Measurements from ENCODE around the gene GABRD.

Gene GABRD

DNA sequence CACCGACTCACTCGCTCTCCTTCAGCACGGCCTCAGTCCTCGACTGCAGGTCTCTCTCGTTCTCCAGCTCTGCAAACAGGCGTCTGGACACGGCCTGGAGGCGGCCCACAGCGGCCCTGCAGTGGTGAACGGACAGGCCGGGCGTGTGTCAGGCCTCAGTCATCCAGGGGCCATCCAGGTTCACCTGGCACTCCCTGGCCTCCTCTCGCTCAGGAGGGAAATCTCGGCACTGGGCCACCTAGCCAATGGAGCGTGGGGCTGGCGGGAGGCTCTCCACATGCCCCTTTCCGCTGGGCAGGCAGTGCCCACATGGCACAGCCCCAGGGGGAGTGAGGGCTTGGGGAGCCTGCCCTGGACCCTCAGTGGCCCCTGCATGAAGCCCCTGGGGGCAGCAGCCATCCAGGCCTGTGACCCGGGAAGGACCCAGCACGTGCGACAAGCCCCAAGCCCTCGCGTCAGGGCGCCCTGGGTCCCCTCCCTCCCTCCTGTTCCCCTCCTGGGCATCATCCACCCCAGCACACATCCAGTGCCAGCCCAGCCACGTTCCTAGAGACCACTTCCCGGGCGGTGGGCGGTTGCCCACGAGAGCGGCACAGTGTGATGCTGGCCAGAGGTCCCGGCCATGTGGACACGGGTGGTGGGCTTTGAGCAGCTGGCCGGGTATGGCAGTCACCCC, 33.6 kb upstream of the GABRD start:
- no peak for DNase-seq (ENCODE audit: low read depth in 2 of 2)

DNA sequence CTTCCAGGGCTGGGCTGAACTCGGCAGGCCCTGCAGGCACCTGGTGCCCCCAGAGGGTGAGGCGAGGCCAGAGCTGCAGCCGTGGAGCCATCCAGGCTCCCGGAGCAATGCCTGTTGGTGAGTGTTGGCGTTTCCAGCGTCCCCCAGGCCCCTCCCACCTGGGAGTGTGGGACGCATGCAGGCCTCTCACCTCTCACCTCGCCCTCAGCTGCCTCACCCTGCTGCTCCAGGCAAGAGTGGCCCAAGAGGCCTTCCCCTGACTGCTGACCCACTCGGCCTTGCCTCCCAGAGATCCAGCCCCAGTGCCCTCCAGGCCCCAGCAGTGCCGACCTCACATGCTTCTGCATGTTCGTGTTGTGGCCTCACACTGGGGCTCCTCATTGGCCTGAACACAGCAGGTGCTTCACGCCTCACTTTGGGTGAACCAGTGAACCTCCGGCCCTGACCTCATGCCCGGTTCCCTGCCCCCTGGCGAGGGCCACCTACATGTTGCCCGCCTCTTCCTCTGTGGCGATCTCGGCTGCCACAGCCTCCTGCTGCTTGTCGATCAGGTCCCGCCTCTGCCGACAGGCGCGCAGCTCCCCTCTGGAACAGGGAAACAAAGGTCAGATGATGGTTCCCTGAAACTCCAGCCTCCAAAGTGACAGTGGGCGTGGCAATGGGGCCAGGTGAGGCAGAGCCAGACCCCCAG, 32.5 kb upstream of the GABRD start:
- no peak for DNase-seq (ENCODE audit: low read depth in 2 of 2)

DNA sequence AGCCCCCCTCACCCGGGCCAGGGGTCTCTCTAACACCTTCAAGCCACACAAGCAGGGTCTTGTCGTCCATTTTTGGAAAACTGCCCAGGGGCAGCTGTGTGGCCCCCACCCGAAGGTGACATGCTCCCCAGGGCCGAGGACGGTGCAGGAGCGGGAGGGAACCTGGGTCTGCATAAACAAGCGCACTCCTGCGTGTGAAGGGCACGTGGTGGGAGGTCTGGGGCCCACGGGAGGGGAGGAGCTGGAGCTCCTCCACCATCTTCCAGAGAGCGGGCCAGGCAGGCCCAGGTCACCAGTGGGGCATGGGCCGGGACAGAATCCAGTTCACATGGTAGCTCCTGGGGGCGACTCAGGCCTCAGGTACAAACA, 32.0 kb upstream of the GABRD start:
- no peak for DNase-seq (ENCODE audit: low read depth in 2 of 2)

DNA sequence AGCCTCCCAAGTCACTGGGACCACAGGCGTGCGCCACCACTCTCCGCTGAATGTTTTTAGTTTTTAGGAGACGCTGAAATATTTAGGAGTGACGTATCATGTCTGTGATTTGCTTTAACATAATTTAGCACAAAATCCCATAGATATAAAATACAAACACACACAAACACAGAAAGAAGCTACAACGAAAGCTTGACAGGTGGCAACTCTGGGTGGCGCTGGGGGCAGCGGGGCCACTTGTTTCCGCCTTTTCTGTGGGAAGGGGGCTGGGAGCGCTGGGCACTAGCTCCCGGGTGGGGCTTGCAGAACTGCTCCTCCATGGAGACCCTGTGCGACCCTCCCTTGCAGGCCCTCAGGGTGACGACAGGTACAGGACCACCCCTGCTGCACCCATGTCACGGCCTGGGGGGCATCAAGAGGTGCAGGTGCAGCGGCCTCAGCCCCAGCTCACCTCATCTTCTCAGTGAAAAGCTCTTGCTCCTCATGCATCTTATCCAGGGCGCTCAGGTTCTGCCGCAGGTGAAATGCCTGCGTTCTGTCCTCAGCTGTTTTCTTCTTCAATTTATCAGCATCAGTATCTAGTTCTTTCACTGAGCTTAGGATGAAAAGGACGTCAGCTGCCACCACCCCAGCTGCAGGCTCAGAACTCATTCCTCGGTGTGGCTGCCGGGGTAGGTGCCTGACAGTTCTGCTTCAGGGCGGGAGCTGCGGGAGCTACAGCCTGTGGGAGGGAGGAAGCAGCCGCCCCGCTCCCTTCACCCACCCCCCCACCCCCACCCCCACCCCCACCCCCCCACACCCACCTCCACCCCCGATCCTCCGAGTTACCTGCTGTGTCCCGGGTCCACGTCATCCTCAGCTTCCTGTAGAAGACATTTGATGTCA, 30.8 kb upstream of the GABRD start:
- DNase-seq (ENCODE audit: low read depth in 2 of 2), result no peak

DNA sequence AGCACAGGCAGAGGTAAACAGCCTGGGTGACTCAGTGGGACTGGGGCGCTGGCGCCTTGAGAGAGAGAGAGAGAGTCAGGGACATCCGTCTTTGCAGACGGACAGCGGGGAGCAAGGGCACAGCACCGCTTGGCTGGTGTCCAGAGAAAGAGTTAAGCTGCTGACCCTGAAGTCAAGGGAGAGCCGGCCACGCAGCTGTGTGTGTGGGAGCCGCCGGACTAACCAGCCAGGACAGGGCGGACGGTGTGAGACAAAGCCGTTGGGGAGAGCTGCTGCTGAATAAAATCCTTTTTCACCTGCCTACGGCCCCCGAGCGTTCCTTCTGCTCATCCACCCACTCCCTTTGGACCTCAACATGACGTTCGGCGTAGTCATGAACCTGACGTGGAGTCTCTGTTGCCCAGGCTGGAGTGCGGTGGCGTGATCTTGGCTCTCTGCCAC, 30.0 kb upstream of the GABRD start:
- DNase-seq (ENCODE audit: low read depth in 2 of 2), result no peak

DNA sequence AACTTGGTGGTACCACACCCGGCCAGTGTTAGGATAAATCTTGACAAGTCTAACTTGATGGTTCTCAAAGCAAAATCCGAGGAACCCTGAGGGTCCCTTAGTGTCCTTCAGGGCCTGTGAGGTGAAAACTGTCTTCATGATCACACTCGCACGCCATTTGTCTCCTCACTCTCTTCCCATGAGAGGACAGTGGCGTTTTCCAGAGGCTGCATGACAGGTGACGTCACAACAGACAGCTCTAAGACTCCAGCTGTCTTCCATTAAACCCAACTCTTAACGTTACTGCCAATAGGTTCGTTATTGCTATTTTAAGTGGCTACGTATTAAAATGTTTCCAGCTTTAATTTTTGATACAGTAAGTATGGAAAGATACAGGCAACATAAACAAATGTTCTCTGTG, 29.4 kb upstream of the GABRD start:
- no peak for DNase-seq (ENCODE audit: low read depth in 2 of 2)

DNA sequence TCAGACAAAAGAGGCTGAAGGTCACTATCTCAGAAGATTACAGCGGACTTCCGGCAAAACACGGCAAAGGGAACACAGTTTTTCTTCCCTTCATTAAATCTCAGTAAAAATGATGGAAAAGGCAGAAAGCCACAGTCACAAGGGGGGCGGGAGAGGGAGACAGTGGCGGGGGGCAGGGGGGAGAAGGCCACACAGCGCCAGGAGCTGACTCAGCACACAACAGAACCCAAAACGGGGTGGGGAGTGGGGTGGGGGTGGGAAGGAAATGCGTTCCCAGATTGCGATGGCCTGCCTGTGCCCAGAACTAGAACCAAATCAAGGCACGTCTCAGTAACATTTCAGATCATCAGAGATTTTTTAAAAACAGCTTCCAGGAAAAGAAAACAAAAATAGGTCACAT, 28.9 kb upstream of the GABRD start:
- DNase-seq (ENCODE audit: low read depth in 2 of 2), result no peak

DNA sequence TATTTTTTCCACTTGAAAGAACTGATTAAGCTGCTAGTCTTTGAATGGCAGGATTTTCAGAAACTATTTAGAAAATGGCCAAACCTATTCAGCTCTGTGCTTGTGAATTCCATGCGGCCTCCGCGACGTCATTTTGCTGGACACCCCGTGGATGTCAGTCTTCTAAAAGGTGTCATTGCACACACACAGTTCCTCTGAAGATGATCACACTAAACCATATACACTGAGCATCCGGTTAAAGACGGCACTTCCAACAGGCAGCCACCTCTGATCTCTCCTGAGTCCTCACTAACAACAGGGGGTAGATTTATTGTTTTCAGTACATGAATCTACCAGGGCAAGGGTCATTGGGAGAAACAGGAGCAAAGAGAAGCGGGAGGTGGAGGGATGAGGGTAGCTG, 24.6 kb upstream of the GABRD start:
- no peak for DNase-seq (ENCODE audit: low read depth in 2 of 2)

DNA sequence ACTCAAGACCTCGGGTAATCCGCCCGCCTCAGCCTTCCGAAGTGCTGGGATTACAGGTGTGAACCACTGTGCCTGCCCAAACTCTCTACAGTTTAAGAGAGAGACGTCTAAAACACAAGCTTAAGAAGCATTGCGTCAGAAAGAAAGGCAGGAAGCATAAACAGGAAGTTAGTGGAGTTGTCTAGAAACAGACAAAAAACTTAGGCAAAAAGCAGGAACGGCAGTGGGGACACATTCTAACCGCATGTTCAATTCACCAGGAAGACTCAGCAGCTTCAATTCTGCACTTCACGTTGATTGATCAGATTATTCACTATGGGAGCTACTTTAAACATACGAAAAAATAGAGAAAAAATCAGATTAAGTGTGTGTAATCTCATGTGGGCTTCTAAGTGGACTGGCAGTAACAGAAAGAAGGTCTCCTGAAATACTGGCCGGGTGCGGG, 22.9 kb upstream of the GABRD start:
- no peak for DNase-seq (ENCODE audit: low read depth in 2 of 2)

DNA sequence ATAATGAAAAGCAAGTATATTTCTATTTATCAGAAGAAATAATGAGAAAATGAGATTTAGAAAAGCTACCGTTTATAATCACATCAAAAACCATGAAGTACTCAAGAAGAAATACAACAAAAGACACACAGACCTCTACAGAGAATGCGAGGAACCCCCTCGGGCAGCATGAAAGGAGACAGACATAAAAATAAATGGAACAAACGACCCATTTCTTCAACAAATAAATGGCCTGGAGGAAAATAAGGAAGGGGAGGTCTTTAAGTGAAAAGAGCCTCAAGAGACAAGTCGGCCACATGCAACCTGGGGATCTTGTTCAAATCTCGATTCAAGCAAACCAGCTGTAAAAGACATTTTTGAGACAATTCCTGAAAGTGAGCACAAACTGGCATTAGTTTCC, 21.6 kb upstream of the GABRD start:
- DNase-seq (ENCODE audit: low read depth in 2 of 2), result no peak

DNA sequence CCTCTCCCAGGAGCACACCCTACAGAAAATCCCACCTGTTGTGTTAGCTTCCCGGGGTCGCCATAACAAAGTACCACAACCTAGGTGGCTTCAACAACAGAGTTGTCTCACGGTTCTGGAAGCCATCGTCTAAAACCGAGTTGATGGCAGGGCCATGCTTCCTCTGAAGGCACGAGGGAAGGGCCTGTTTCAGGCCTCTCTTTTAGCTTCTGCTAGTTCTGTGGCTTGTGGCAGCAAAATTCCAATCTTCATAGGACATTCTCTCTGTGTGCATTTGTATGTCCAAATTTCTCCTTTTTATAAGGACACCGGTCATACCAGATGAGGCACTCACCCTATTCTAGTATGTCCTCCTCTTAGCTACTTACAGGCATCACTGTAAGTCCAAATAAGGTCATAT, 18.7 kb upstream of the GABRD start:
- no peak for DNase-seq (ENCODE audit: low read depth in 2 of 2)

DNA sequence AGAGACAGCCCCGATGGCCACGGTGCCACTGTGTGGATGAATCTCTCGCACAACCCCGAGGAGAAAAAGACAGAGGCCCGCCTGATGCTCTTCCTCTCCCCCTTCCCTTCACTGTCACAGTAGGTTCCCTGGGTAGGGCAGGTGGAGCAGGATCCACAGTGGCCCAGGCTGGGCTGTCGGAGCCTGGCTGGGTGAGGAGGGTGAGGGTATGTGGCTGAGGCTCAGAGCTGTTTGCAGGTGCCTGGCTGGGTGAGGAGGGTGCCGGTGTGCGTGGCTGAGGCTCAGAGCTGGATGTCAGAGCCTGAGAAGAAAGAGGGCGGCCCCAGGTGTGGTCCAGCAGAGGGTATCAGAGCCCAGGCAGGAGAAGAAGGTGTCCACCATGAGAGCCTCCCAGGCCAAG, 18.3 kb upstream of the GABRD start:
- no peak for DNase-seq (ENCODE audit: low read depth in 2 of 2)

DNA sequence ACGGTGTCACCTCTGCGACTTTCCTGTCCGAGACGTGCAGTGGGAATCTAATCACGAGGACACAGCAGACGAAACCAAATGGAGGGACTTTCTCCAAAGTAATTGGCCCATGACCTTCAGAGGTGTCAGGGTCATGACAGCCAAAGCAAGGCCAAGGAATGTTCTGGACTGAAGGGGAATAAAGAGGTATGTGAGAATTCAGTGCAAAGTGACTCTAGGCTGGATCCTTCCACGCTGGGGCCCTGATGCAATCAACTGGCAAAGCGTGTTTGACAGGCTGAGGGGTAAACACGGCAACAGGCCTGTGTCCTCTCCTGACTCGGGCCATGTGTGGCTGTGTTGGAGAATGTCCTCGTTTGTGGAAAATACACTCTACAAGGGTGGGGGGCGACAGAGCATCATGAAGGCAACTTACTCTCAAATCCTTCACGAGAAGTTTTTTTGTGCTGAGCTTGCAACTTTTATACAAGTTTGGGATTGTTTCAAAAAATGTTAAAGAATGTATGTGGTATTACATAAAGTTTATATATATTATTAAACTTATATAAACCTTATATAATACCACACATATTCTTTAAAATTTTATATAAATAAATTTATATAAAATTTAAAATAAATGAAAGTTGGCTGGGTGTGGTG, 17.3 kb upstream of the GABRD start:
- DNase-seq (ENCODE audit: low read depth in 2 of 2), result no peak

DNA sequence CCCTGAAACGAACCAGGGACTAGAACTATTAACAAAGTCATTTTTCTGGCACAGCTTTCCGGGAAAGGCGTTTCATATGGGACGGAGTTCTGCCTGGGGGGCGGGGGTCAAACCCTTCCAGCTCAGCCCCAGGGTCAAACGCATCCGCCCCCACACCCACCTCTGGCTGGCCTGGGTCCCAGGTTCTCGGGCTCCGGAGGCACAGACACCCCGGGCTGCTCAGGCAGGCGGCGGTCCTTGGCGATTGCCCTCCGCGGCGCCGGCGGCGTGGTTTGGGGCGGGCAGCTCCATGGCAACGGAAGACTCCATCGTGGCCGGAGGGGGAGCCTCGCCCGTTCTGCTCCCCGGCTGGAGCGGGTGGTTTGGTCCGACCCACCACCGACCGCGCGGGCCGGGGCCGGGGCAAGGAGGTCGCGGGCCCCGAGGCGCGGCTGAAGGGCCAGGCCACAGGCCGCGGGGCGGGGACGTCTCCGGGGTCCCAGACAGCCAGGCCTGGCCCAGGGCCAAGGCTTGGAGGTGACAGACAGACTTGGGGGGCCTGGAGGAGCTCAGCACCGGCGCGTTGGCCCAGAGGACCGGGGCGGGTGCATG, 15.5 kb upstream of the GABRD start, which contains the start of gene CFAP74:
CFAP74 (minus strand) TSS at position 246 of the 591 bp plus-strand sequence. CDS start 12,830 bp downstream, outside the sequence.
- no peak for DNase-seq (ENCODE audit: low read depth in 2 of 2)

DNA sequence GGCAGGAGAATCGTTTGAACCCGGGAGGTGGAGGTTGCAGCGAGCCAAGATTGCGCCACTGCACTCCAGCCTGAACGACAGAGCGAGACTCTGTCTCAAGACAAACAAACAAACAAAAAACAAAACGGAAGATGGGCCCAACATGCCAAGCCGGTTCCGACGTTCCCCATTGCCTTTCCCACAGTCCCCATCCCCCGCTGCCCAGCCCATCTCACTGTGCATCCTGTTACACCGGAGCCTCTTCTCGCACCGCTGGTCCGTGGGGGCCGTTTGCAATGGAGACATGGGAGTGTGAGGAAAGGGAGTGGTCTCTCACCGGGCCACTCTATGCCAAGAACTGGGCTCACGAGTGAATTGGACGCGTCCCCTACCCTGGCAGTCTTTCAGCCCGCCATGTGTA, 14.3 kb upstream of the GABRD start:
- DNase-seq (ENCODE audit: low read depth in 2 of 2), result no peak

DNA sequence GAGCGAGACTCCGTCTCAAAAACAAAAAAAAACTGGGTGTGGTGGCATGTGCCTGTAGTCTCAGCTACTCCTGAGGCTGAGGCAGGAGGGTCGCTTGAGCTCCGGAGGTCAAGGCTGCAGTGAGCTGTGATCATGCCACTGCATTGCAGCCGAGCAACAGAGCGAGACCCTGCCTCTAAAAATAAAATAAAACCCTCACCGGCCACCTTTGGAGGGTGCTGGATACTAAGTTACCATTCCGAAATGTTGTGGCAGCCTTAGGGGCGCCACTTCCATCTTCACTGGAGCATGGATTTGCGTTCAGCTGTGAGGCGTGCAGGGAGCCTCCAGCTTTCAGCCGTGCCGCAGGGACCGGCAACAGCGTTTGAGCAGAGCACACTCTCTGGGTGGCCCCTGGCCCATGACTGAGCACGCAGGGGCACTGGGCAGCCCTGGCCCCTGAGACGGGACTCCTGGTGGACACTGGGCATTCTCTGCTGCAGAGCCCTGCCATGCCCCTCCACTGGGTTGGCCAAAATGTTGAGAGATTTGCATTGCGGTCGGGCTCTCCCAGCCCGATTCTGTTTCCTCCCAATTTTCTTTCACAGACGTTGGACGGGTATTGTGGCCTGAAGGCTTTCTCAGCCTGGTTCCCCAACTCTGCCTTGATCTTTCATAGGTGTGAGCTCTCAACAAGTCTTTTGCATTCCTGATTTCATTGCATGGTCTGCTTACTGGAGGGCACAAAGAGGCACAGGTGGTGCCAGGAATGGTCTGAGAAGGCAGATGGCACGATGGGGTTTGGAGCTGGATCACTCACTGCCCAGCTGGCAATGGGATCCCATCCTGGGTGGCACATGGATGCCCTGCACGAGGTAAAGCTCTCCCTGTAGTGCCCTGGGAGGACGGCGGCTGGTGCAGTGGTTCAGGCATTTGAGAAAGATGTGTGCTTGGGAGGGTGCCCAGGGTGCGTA, 9.8 kb upstream of the GABRD start:
- no peak for DNase-seq (ENCODE audit: low read depth in 2 of 2)

DNA sequence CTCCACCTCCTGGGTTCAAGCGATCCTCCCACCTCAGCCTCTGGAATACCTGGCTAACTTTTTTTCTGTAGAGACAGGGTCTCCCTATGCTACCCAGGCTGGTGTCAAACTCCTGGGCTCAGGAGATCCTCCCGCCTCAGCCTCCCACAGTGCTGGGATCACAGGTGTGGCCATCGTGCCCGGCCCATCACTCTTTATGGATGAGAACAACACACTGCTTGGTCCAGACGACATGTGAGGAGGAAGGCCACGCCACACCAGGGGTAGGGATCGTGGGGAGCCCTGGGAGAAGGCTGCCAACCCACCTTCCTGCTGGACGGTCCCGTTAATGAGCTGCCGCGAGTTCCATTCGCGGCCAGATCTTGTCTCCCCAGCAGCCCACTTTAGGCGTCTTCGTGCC, 5.0 kb upstream of the GABRD start:
- DNase-seq (ENCODE audit: low read depth in 2 of 2), result no peak

DNA sequence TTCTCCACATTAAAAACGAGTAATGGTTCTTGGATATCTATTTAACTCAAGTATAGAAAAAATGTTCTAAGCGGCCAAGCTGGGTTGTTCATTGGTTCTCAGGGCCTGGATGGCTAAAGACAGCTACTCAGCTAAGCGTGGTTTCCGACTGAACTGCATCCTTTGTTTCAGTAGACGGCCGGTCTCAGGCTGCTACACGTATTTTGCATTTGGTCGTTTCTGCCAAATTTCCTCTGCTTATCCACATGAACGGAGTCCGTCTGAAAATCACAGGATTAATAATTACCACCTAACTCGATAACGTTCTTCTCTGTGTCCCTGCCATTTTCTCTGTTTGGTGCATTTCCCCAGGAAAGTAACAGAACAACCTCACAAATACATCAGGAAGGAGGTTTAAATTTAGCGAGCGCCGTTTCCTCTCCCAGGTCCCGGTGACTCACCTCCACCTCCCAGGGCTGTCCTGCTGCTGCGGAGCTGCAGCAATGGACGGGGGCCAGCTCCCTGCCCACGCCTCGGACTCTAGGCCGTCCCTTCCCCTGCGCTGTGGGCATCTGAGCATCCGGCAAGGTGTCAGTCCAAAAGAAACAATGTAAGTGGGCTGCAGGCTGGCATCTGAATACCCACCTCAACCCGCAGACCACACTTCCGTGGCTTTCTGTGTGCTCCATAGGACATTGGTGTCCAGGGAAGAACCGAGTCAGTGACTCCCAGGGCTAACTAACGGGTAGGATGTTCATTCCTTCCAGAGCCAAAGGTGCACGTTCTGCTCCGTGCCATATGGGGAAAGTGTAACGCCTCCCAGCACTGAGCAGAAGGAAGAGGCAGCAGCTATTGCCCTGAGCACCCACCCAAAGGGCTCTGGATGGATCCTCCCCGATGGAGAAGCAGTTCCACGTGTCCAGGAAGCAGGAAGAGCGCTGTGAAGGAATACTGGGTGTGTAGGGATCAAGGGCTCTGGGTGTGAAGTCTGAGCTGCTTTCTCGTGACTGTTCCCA, 4.1 kb upstream of the GABRD start:
- no peak for DNase-seq (ENCODE audit: low read depth in 2 of 2)

DNA sequence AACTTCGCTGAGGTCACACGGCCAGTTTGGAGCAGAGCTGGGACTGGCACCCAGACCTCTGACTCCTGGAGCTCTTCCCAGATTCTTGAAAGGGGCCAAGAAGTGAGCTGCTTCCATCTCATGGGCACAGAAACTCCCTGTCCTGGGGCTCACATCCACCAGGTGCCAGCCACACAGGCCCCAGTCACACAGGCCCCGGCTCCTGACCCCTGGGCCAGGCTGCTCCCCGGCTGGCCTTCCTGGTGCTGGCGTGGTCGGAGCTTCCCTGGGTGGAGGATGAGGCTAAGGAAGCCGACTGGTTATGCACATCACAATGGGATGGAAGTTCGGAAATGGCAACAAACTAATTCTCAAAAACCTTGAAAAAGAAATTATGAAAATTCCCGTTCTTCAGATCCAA, 3.0 kb upstream of the GABRD start:
- DNase-seq (ENCODE audit: low read depth in 2 of 2), result no peak
